ENCODE results near the gene KDM5A. TPM values are rescaled to one million over a fixed set of nuclear protein-coding genes. Genes with fewer than 3 reads are reported as not detected.

The KDM5A gene
- total and polyA plus RNA-seq, 10 donors = 4.9 to 131 (median 79.3) TPM

DNA sequence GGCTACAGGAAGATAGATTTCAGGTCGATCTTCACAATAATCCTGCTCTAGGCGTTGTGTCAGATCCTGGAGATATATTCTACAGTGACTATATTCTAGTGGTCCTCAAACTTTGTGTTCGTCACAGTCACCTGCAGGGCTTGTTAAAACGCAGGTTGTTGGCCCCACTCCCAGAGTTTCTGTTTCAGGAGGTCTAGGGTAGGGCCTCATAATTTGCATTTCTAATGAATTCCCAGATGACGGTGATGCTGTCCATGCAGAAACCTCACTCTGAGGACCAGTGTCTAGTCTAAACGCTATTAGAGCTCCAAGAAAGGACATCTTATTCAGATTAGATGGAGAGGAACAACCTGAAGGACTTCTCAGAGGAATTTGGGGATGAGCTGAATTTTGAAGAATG lies 113.3 kb downstream of the KDM5A start:
- DNase-seq = no peak
- 84 to 91% (median 89%) methylated on average over 6 of the region's 6 CpGs for WGBS, 5 donors
- H3K36me3 ChIP-seq = peaks cover 0 to 24% (median 7%) of the 10 kb centered on the region in 6 donors
- no peaks in the 10 kb centered on the region for H3K27me3 ChIP-seq (replicated peaks in 1 of 7)
- no peak overlapping the region for H3K27ac ChIP-seq
- no peak for TF ChIP-seq POLR2AphosphoS5 (IDR thresholded peaks at IDR 0.05)
- TF ChIP-seq, protein P1, sequence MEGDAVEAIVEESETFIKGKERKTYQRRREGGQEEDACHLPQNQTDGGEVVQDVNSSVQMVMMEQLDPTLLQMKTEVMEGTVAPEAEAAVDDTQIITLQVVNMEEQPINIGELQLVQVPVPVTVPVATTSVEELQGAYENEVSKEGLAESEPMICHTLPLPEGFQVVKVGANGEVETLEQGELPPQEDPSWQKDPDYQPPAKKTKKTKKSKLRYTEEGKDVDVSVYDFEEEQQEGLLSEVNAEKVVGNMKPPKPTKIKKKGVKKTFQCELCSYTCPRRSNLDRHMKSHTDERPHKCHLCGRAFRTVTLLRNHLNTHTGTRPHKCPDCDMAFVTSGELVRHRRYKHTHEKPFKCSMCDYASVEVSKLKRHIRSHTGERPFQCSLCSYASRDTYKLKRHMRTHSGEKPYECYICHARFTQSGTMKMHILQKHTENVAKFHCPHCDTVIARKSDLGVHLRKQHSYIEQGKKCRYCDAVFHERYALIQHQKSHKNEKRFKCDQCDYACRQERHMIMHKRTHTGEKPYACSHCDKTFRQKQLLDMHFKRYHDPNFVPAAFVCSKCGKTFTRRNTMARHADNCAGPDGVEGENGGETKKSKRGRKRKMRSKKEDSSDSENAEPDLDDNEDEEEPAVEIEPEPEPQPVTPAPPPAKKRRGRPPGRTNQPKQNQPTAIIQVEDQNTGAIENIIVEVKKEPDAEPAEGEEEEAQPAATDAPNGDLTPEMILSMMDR (IDR thresholded peaks at IDR 0.05 in 8 of 11, conservative IDR thresholded peaks at IDR 0.05 in 3 of 11) = no peak
- no peak for TF ChIP-seq POLR2A (IDR thresholded peaks at IDR 0.05)
- H3K4me3 ChIP-seq = no peak overlapping the region
- H3K4me1 ChIP-seq = no peaks in the 10 kb centered on the region
- H3K9me3 ChIP-seq = no peaks in the 10 kb centered on the region
- intact Hi-C loops (cut with DNase I; ENCODE audit: low total_unique reads) = no loop called here

DNA sequence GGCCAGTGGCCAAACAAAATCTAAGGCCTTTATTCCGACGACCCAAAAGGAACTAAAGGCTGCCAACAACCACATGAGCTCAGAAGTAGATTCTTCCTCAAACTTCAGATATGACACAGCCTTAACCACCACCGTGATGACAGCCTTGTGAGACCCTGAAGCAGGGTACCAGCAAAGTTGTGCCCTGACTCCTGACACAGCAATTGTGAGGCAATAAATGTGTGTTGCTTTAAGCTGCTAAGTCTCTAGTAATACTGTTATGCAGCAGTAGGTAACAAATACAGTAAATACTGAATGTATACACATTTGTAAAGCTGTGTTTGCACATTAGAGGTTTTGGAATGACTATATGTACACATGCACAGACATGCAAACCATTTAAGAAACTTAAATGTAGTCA lies 115.7 kb downstream of the KDM5A start:
- intact Hi-C loops (cut with DNase I; ENCODE audit: low total_unique reads) = no loop called here
- H3K36me3 ChIP-seq = no peaks in the 10 kb centered on the region
- WGBS, 5 donors = 28 to 48% (median 35%) methylated on average over 3 of the region's 3 CpGs
- DNase-seq = no peak
- H3K27ac ChIP-seq = no peak overlapping the region
- H3K9me3 ChIP-seq = no peaks in the 10 kb centered on the region
- H3K4me3 ChIP-seq = no peak overlapping the region
- no peaks in the 10 kb centered on the region for H3K27me3 ChIP-seq (replicated peaks in 1 of 7)
- TF ChIP-seq, protein P1 (IDR thresholded peaks at IDR 0.05 in 8 of 11, conservative IDR thresholded peaks at IDR 0.05 in 3 of 11) = no peak
- TF ChIP-seq POLR2A (IDR thresholded peaks at IDR 0.05) (no peak), POLR2AphosphoS5 (IDR thresholded peaks at IDR 0.05) (no peak)
- H3K4me1 ChIP-seq = no peaks in the 10 kb centered on the region

DNA sequence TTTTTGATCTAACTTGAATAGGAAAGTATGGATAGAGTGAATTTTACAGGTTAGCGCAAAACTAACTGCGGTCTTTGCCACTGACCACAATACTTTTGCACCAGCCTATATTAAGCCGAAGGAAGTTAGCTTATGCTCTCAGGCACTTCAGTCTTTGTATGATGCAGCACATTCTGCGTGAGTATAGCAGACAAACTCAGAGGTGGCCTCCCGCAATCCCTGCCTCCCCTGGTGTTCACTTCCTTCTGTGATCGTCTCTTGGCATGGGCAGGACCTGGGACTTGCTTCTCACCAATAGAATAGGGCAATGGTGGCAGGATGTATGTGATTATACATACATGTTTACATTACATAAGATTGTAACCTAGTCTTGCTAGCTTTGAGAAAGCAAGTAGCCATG lies 116.2 kb downstream of the KDM5A start:
- DNase-seq = no peak
- Histone ChIP-seq H3K27ac (no peak overlapping the region), H3K36me3 (no peaks in the 10 kb centered on the region), H3K4me3 (no peak overlapping the region), H3K4me1 (no peaks in the 10 kb centered on the region), H3K9me3 (no peaks in the 10 kb centered on the region), H3K27me3 (replicated peaks in 1 of 7) (no peaks in the 10 kb centered on the region)
- intact Hi-C loops (cut with DNase I; ENCODE audit: low total_unique reads) = no loop called here
- WGBS, 5 donors = 83 to 90% (median 84%) methylated on average over 6 of the region's 6 CpGs
- TF ChIP-seq POLR2AphosphoS5 (IDR thresholded peaks at IDR 0.05) (peak in 1 of 3 donors; percentile 19), POLR2A (IDR thresholded peaks at IDR 0.05) (no peak)

DNA sequence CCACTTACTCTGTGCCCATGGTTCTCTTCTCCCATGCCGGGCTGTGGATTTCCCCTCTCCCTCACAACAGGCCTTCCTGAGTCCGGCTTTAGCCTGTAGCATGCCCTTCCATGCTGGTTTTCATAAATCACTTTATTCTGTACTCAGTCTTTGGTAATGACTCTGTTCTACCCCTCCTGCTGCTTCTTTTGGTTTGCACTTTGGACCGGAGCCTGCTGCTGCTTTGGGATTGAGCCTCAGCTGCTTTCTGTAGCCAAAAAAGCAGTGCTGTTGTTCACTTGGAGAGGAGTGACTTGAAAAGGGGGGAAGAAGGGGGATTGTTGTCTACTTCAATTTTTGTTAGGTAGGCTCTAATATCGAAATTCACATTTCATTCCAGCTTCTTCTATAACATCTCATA lies 118.0 kb downstream of the KDM5A start:
- no peaks in the 10 kb centered on the region for H3K36me3 ChIP-seq
- intact Hi-C loops (cut with DNase I; ENCODE audit: low total_unique reads) = no loop called here
- 77 to 94% (median 91%) methylated on average over 4 of the region's 4 CpGs for WGBS, 5 donors
- no peak for DNase-seq
- no peaks in the 10 kb centered on the region for H3K9me3 ChIP-seq
- no peak overlapping the region for H3K27ac ChIP-seq
- no peaks in the 10 kb centered on the region for H3K4me1 ChIP-seq
- H3K27me3 ChIP-seq (replicated peaks in 1 of 7) = no peaks in the 10 kb centered on the region
- TF ChIP-seq POLR2A (IDR thresholded peaks at IDR 0.05) = no peak
- TF ChIP-seq POLR2AphosphoS5 (IDR thresholded peaks at IDR 0.05) = no peak
- TF ChIP-seq, protein P1 (IDR thresholded peaks at IDR 0.05 in 8 of 11, conservative IDR thresholded peaks at IDR 0.05 in 3 of 11) = no peak
- no peak overlapping the region for H3K4me3 ChIP-seq

DNA sequence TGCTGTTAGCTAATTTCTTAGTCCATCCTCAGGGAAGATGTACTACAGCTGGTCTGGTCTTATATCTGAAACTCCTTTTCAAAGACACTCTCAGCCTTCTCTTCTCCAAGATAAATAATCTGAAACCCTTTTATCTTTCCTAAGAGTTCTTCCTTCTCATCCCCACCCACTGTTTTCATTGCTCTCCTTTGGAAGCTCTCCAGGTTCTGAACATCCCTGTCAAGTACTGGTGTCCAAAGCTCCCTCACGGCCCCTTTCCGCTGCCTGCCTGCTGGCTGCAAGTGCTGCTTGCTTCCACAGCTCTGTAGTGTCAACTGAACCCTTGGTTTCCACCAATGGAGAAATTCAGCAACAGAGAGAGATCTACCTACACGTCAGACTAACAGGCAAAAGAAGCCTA lies 119.9 kb downstream of the KDM5A start:
- no peaks in the 10 kb centered on the region for H3K27me3 ChIP-seq (replicated peaks in 1 of 7)
- no peaks in the 10 kb centered on the region for H3K9me3 ChIP-seq
- H3K4me3 ChIP-seq = no peak overlapping the region
- no peaks in the 10 kb centered on the region for H3K4me1 ChIP-seq
- H3K36me3 ChIP-seq = no peaks in the 10 kb centered on the region
- no peak for DNase-seq
- 50 to 64% (median 52%) methylated on average over 3 of the region's 3 CpGs for WGBS, 5 donors
- no peak overlapping the region for H3K27ac ChIP-seq
- intact Hi-C loops (cut with DNase I; ENCODE audit: low total_unique reads) = no loop called here
- TF ChIP-seq POLR2AphosphoS5 (IDR thresholded peaks at IDR 0.05) (no peak), POLR2A (IDR thresholded peaks at IDR 0.05) (no peak)
- TF ChIP-seq, protein P1 (IDR thresholded peaks at IDR 0.05 in 8 of 11, conservative IDR thresholded peaks at IDR 0.05 in 3 of 11) = no peak

Measured in spleen (tissue), 11 donors.